Activated CD8-positive, alpha-beta memory T cell treated with anti-CD3 and anti-CD28 coated beads for 1 hour (primary cell): Measurements from ENCODE around the gene XRN1.
"Not testable (repeated sequence)": the region's sequence is repeated elsewhere in the genome, so short reads cannot be mapped to it uniquely, and the experiment has no call there.

Experiments
- DNase-seq, 2 donors: peaks; one replicate each; pipeline ENCODE4 v3.0.0-alpha.2; 2020; ENCODE audit warnings: low read depth in 1 of 2; ENCODE audit errors: extremely low read depth in 1 of 2

XRN1 gene

GRCh38 chr3:142337994-142338393, 109.8 kb downstream of the XRN1 start:
- no peak for DNase-seq

DNA sequence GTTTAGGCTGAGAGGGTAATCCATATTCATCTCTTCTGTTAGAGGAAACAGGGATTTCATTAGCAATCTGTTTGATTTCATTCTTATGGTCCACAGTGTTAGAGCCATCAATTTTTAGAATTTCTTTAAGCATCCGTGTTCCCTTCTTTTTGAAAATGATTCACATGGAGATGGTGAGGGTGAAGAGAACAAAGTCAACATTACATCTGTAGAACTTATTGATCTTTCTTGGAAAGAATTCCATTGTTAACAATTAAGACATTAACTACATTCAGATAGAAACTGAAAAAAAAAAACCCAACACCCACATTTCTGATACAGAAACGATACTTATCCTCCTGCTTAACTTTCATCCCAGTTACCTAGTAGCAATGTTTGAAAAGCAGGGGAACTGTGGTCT, 115.4 kb downstream of the XRN1 start:
- no peak for DNase-seq

GRCh38 chr3:142324275-142324953, 123.4 kb downstream of the XRN1 start:
- not testable (repeated sequence) for DNase-seq

DNA sequence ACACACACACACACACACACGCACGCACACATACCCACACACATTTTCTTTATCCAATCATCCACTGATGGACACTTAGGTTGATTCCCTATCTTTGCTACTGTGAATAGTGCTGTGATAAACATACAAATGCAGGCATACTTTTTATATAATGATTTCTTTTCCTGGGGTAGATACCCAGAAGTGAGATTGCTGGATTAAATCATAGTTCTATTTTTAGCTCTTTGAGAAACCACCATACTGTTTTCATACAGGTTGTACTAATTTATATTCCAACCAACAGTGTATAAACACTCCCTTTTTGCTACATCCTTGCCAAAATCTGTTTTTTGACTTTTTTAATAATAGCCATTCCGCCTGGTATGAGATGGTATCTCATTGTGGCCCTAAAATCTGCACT, 127.9 kb downstream of the XRN1 start:
- no peak for DNase-seq

DNA sequence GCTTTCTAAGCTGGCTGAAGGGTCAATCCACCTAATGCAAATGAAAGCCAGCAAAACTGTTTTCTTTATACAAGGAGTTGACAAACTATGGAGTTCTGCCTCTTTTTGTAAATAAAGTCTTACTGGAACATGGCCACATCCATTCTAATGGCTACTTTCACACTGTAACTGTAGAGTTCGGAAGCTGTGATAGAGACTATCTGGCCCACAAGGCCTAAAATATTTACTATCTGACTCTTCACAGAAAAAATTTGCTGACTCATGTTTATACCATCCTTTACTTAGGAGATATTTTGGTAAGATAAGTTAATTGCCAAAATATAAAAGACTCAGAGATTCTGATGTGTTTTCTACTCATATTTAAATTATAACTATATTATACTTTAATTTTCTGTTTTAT, 128.7 kb downstream of the XRN1 start:
- DNase-seq, result no peak

GRCh38 chr3:142318331-142318730, 129.5 kb downstream of the XRN1 start:
- DNase-seq, result no peak

DNA sequence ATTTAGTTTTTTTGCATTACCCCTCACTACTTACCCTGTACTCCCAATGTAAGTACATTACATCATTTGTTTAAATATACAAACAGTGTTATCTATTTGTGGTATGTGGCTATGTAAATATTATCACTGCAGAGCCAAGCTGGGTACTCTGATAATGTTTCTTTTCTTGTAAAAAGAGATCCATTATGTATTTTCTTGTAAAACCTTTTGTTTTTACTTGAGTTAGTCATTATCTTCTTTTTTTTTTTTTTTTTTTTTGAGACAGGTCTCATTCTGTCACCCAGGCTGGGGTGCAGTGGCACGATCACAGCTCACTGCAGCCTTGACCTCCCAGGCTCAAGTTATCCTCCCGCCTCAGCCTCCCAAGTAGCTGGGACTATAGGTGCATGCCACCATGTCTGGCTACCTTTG, 131.9 kb downstream of the XRN1 start:
- DNase-seq, result not testable (repeated sequence)

DNA sequence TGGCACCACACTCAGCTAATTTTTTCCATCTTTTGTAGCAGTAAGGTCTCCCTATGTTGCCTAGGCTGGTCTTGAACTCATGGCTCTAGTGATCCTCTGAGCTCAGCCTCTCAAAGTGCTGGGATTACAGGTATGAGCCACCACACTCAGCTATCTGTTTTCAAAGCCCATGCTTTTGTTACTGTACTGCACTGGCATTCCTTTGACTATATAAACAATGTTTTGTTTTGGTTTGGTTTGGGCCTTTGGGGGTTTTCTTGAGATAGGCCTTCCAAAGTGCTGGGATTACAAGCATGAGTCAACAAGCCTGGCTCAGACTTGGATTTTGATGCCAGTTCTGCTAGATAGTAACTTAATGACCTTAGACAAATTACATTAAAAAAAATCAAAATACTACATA, 132.8 kb downstream of the XRN1 start:
- DNase-seq, result no peak

DNA sequence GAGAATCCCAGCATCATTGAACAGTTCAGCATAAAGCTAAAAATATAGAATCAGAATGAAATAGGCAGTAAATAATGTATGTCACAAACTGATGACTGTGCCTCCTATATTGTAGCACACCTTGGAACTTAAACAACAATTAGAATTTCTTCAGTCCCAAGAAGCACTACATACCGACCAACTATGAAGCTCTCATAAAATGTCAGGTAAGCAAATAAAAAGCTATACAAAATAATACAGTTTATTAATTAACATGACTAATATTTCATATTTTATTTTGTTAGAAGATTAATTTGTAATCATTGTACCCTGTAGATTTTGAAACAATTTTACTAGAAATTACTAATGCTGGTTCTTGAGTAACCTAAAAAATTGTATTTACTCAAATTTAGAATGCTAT, 137.4 kb downstream of the XRN1 start:
- no peak for DNase-seq

DNA sequence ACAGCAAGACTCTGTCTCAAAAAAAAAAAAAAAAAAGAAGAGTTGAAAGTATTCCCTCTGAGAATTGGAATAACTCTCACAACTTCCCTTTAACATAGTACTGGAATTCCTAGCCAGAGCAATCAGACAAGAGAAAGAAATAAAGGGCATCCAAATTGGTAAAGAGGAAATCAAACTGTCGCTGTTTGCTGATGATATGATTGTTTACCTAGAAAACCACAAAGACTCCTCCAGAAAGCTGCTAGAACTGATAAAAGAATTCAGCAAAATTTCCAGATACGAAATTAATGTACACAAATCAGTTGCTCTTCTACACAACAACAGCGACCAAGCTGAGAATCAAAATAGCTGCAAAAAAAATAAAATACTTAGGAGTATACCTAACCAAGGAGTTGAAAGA, 145.0 kb downstream of the XRN1 start:
- DNase-seq, result not testable (repeated sequence)

DNA sequence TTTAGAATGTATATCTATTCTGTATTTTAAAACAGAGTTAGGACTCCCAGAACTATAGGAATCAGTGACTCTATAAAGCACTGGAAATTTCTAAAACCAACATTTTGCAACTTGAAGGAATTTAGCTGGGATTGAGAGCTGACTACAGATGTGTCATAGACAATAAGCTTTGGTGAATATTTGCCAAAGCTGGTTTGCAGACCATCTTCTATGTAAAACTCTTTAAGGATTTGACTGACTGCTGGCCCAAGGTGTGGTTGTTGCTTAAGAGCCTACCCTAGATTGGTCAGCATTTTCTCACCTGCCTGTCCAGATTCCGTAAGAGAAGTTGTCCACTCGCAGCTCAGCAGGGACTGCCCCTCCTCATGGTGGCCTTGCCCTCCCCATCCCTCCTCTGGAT, 149.2 kb downstream of the XRN1 start:
- DNase-seq, result no peak

DNA sequence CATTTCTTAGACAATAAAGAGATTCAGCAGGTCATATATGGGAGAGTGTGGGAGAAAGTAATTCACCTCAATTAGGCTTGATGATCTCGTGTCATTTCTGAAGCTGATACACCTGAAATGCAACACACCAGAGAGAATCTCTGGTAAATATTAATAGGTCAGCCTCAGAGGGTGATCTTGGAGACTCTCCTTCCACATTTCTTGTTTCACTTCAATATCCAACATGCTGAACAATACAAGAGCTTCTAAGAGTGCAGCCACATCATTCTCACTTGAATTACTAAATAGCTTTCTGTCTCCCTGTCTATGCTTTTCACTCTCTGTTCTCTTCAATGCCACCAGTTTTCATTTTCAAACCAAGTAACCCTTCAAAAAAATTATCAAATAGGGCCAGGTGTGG, 151.3 kb downstream of the XRN1 start:
- DNase-seq, result no peak

GRCh38 chr3:142287866-142288638, 159.8 kb downstream of the XRN1 start:
- no peak for DNase-seq

DNA sequence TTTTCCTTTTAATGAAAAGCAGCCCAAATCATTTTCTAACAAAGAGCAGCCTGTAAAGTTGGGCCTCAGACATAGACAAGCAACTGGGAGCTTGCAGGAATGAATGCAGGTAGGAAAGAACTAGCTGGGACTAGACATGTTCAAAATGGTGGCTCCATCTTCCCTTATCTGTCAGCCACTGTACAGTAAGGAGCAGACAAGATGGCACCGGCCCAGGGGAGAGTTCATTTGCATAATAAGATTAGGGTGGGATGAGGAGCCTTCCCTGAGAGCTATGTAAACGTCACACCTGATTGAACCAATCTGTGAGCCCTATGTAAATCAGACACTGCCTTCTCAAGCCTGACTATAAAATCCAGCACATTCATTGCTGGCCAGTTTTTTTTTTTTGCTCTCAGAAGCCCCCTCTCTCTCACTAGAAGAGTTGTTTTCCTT, 162.7 kb downstream of the XRN1 start:
- no peak for DNase-seq

- DNase-seq, result no peak
Measured at GRCh38 chr3:142282503-142282902, 165.3 kb downstream of the XRN1 start.

GRCh38 chr3:142281474-142281873, 166.4 kb downstream of the XRN1 start:
- DNase-seq, result no peak

DNA sequence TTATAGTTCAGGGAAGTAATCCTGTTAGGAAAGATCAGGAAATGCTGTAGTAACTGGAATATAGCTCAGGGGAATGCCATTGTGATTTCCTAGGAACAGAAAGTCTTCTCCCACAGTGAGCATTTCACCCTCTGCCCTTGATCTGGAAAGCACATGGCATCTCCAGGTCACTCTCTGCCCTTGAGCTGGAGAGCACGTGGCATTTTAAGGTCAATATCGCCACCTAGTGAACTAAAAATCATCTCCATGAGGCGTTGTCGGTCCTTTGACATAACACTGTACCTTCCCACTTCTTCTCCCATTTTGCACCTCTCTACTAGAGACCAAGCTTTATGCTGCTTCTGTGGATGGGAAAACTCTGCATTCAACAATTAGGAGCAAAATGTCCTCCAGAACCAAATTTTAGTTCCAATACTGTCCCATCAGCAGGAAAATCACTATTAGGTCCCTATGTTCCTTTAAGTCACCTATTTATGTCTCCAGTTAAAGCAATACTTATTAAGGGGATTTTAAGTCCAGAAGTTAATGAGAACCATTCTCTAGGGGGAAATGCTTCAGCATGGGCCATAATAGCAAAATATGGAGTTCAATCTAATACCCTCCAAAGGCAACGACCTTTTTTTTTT, 167.8 kb downstream of the XRN1 start:
- no peak for DNase-seq

DNA sequence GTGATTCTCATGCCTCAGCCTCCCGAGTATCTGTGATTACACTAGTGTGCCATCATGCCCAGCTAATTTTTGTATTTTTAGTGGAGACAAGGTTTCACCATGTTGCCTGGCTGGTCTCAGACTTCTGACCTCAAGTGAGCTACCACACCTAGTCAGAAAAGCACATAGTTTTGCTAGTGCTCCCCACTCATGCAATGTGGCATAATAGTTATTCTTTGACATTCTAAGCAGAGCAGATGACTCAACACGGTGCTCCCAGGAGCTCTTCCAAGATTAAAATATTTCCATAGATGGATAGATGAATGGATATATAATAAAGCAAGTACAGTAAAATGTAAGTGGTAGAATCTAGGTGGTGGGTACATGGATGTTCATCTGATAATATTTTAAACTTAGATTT, 169.4 kb downstream of the XRN1 start:
- no peak for DNase-seq

DNA sequence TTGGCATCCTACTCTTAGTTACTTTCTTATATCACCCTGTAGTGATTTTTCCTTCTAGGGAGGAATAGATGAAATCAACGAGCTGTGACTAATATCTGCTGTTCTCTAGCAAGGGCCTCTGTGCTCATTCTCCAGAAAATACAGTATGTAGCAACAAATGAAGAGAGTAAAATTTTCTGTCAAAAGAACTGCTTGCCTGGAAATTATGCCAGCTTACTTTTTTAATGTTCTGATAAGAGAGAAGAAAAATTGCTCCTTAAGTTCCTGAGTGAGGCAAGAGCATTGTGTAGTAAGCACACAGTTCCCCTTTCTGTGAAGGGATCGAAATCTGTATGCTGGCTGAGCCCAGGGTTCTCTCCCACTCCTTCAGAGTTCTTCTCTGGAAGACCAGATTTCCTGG, 171.1 kb downstream of the XRN1 start:
- no peak for DNase-seq

DNA sequence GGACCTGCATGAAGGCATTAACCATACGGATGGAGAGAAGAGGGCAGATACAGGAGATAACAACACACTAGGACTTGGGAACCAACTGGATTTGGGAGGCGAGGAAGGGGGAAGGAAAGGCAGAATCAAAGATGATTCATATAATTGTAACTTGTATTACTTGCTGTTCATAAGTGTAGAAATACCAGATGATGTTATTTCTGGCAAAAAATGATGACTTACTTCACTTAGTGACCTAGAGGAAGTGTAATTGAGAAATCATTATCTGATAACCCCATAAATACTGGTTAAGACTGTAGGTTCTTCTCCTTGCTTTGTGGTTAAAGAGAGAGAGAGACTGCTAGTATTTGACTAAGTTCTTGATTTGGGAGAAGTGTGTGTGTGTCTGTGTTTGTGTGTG, 172.0 kb downstream of the XRN1 start:
- DNase-seq, result no peak

DNA sequence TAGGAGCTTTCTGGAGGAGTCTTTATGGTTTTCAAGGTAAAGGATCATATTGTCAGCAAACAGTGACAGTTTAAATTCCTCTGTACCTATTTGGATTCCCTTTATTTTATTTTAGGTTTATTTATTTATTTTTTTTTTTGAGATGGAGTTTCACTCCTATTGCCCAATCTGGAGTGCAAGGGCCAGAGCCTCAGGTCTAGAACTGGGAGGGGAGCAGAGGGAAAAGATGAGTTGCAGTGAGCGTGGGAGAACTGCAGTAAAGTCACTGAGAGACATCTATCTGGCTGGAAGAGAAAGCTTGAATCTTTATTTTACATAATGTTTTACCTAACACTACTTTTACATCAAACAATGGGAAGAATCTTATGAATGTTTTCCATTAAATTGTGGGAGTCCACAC, 172.9 kb downstream of the XRN1 start:
- DNase-seq, result no peak

DNA sequence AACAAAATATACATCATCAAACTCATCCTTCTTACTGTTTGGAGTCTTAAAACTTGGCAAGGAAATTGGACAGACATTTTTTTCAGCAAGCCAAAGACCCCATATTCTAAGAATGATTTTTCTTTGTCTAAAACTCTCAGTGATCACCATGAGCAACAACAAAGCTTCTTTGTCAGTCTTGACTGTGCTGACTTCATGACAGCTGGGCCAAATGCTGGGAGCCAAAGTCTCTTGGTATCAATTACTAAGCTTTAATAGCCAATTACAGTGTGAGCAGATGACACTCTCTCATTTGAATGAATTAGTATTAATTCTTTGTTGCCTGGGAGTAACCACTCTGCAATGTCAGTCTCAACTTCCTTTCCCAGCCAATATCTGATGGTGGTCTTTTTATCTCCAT, 174.3 kb downstream of the XRN1 start:
- DNase-seq, result no peak
